NCI-H82 treated with DMSO at 0.1 percent for 48 hours (cell line): Measurements from ENCODE around the gene IGLL5.
A peak's percentile ranks its signal among the peaks of the same experiment; 100 is the strongest.

ENCODE experiments used
- DNase-seq: peaks from one replicate; lab custom pipeline; 2025; ENCODE audit not compliant: unreplicated experiment; lab: John Stamatoyannopoulos, UW

Gene IGLL5

GRCh38 chr22:22936915-22937656, 49.5 kb downstream of the IGLL5 start:
- no peak for DNase-seq

GRCh38 chr22:22937894-22938480, 50.4 kb downstream of the IGLL5 start:
- no peak for DNase-seq

GRCh38 chr22:22938672-22939587, 51.3 kb downstream of the IGLL5 start:
- no peak for DNase-seq

GRCh38 chr22:22939588-22940368, 52.2 kb downstream of the IGLL5 start:
- no peak for DNase-seq

- DNase-seq = no peak
Measured at GRCh38 chr22:22940961-22941605, 53.5 kb downstream of the IGLL5 start.

GRCh38 chr22:22941831-22942510, 54.4 kb downstream of the IGLL5 start:
- no peak for DNase-seq

GRCh38 chr22:22942511-22943329, 55.1 kb downstream of the IGLL5 start:
- DNase-seq = peak; percentile 1

GRCh38 chr22:22943521-22944267, 56.1 kb downstream of the IGLL5 start:
- no peak for DNase-seq

GRCh38 chr22:22944268-22944985, 56.8 kb downstream of the IGLL5 start:
- no peak for DNase-seq

- DNase-seq = no peak
Measured at GRCh38 chr22:22945195-22945594, 57.6 kb downstream of the IGLL5 start.
